Activated naive CD4-positive, alpha-beta T cell treated with anti-CD3 and anti-CD28 coated beads for 36 hours (primary cell): Measurements from ENCODE around the gene TRPV2. TPM values are rescaled to one million over a fixed set of nuclear protein-coding genes. Genes with fewer than 3 reads are reported as not detected.

Experiments used
- CTCF ChIA-PET: fragments of 350-600 bp; sonication (Branson Sonifier 250); formaldehyde crosslinking; loops from one replicate; lab custom pipeline; 2021; ENCODE audit warnings: antibody characterized with exemption; lab: Charles Lee
- DNase-seq: peaks from one replicate; pipeline ENCODE4 v3.0.0-alpha.2; 2020
- H3K27ac Mint-ChIP-seq: one replicate; pipeline ENCODE4 v1.8.0; 2021; ENCODE audit warnings: mild to moderate bottlenecking, mixed read lengths
- H3K27me3 Mint-ChIP-seq: one replicate; pipeline ENCODE4 v1.8.0; 2021; ENCODE audit warnings: low read depth, mixed read lengths
- H3K36me3 Mint-ChIP-seq: one replicate; pipeline ENCODE4 v1.8.0; 2021; ENCODE audit warnings: low read depth, mixed read lengths
- H3K4me1 Mint-ChIP-seq: one replicate; pipeline ENCODE4 v1.8.0; 2021; ENCODE audit warnings: low read depth, mixed read lengths
- H3K4me3 Mint-ChIP-seq: one replicate; pipeline ENCODE4 v1.8.0; 2021; ENCODE audit warnings: mild to moderate bottlenecking, moderate library complexity, mixed read lengths
- H3K9me3 Mint-ChIP-seq: one replicate; pipeline ENCODE4 v1.8.0; 2021; ENCODE audit warnings: mixed read lengths
- intact Hi-C: fragments of 100-400 bp; cut with micrococcal nuclease; formaldehyde crosslinking; loops from one replicate; pipeline ENCODE4 v1.15.1; 2023
- total RNA-seq, 2 experiments: library from RNA; stranded (reverse); gene quantifications; one replicate each; pipeline ENCODE4 v1.2.3, GENCODE V29; 2021

The TRPV2 gene
- total RNA-seq, 2 experiments from 2014 or later: 23.7 to 24.8 TPM

DNA sequence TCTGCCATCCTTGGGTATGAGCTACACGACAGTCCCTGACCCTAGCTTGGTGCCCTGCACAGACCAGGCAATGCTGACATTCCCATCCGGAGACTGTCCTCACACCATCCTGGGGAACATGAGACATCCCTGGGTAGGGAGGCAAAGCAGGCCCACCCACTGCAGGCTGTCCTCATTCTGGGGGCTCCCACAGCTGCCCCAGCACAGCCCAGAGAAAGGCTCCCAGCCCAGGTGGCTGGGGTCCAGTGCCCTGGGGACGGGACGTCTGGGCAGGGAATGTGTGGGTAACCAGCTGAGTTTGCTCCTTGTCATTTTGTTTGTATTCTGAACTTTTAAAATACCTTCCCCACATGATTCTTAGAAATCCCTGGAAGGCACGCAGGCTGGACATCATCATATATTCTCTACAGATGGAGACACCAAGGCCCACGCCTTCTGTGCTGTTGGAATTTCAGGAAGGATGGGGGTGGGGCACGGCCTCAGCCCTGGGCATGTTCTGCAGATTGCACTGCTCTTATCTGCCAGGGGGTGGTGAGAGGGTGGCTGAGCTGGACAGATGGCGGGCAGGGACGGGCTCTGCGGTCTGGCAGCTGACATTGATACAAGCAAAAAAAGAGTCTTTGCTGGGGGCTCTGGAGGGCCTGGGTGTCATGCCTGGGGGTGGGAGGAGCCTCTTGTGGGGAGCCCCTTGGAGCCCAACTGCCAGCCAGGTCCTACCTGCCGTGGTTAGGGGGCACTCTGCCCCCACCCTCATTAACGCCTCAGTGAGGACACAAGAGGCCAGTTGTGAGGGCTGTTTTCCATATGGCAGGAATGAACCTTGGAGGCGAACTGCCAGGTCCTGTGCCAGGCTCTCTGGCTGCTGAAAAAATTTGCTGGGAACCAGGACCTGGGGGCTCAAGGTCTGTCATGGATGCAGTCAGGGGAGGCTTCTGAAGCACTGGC, 48.3 kb downstream of the TRPV2 start:
- H3K4me3 Mint-ChIP-seq: no peak overlapping the region
- H3K9me3 Mint-ChIP-seq: no peaks in the 10 kb centered on the region
- no peaks in the 10 kb centered on the region for H3K27me3 Mint-ChIP-seq
- peaks cover 3% of the 10 kb centered on the region for H3K36me3 Mint-ChIP-seq
- no peak for DNase-seq
- CTCF ChIA-PET: interaction anchor here (1.4 kb wide), 1 partner anchor 58 kb away, joined by 4 read pairs; no protein-coding TSS in a partner anchor
- peaks cover 4% of the 10 kb centered on the region for H3K4me1 Mint-ChIP-seq
- H3K27ac Mint-ChIP-seq: no peak overlapping the region
- intact Hi-C loops: no loop called here

DNA sequence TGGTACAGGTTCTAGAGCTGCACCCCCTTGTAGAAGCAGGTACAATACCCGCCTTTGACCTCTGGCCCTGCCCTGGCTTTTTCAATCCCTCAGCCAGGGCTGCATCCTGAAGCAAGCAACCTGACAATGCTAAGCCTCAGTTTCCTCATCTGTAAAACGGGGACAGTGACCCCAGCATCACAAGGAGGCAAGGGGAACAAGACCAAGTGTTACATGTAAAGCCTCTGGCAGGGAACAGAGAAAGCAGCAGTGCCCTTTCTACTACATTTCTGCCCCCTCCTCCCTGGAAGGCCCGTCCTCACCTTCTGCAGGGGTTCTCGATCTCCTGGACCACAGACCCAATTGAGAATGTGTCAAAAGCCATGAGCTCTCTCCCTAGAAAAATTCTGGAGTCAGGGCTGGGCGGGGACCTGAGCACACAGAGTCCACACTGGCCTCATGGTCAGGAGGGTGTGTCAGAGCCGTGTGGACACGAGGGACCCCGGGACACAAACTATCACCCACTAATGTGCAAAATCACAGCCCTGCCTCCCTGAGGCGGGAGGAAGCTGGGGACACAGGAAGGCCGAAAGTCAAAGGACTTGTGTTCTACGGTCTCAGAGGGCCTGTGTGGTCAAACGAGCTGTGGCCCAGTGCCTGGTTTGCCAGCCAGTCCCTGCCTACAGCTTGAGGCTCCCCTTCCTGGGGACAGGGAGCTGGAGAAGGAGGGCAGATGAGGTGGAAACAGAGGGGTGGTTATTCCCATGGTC, 49.1 kb downstream of the TRPV2 start:
- CTCF ChIA-PET: interaction anchor here (1.0 kb wide), 1 partner anchor 57 kb away, joined by 5 read pairs; no protein-coding TSS in a partner anchor
- Mint-ChIP-seq H3K9me3 (no peaks in the 10 kb centered on the region), H3K27me3 (no peaks in the 10 kb centered on the region), H3K36me3 (peaks cover 3% of the 10 kb centered on the region), H3K4me1 (no peaks in the 10 kb centered on the region), H3K4me3 (no peak overlapping the region), H3K27ac (no peak overlapping the region)
- intact Hi-C loops: no loop called here
- DNase-seq: no peak

DNA sequence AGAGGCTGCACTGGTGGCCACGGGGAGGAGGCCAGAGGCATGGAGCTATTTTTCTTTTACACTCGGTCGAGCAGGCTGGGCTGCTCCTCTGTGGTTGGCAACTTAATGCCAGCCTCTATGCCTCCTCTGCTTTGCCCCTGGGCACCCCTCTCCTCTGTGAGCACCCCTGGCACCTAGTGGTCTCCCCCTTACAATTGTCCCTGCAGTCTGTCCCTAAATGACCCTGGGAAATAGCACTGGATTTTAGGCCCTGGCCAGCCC, 49.6 kb downstream of the TRPV2 start:
- H3K27ac Mint-ChIP-seq: no peak overlapping the region
- no peaks in the 10 kb centered on the region for H3K27me3 Mint-ChIP-seq
- no peaks in the 10 kb centered on the region for H3K9me3 Mint-ChIP-seq
- H3K4me3 Mint-ChIP-seq: no peak overlapping the region
- DNase-seq: no peak
- CTCF ChIA-PET: interaction anchor here (1.0 to 1.2 kb wide), 2 partner anchors 46 to 57 kb away, joined by 3 to 5 read pairs; no protein-coding TSS in a partner anchor
- intact Hi-C loops: no loop called here
- no peaks in the 10 kb centered on the region for H3K4me1 Mint-ChIP-seq
- peaks cover 3% of the 10 kb centered on the region for H3K36me3 Mint-ChIP-seq

GRCh38 chr17:16465861-16466338, 50.5 kb downstream of the TRPV2 start:
- CTCF ChIA-PET: interaction anchor here (0.6 to 1.4 kb wide), 4 partner anchors 12 to 56 kb away, joined by 3 to 5 read pairs (median 4); no protein-coding TSS in a partner anchor
- peaks cover 2% of the 10 kb centered on the region for H3K36me3 Mint-ChIP-seq
- DNase-seq: no peak
- no peaks in the 10 kb centered on the region for H3K4me1 Mint-ChIP-seq
- H3K9me3 Mint-ChIP-seq: no peaks in the 10 kb centered on the region
- H3K27me3 Mint-ChIP-seq: no peaks in the 10 kb centered on the region
- intact Hi-C loops: no loop called here
- H3K27ac Mint-ChIP-seq: no peak overlapping the region
- no peak overlapping the region for H3K4me3 Mint-ChIP-seq

DNA sequence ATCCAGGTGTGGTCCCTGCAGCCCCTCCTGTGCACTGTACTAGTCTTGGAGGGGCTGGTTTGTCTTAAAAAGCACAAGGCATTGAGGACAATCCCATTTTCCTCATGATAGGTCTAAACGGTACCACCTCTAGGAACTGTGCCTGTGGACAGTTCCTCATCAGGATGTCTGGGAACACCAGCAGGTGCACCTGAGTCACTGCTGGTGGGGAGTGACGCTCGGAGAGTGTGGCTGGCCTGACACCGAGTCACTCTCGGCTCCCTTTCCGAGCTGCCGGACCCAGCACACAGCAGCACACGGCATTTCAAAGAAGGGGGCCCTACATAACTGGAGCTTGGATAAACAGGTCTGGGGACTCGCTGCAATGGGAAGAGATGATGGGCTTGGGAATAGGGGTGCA, 51.0 kb downstream of the TRPV2 start:
- Mint-ChIP-seq H3K27ac (no peak overlapping the region), H3K4me3 (no peak overlapping the region), H3K4me1 (no peaks in the 10 kb centered on the region), H3K27me3 (no peaks in the 10 kb centered on the region), H3K36me3 (peaks cover 2% of the 10 kb centered on the region), H3K9me3 (no peaks in the 10 kb centered on the region)
- no peak for DNase-seq
- CTCF ChIA-PET: interaction anchor here (1.4 kb wide), 1 partner anchor 13 kb away, joined by 3 read pairs; no protein-coding TSS in a partner anchor
- intact Hi-C loops: no loop called here

GRCh38 chr17:16467044-16467443, 51.7 kb downstream of the TRPV2 start:
- no peak overlapping the region for H3K27ac Mint-ChIP-seq

DNA sequence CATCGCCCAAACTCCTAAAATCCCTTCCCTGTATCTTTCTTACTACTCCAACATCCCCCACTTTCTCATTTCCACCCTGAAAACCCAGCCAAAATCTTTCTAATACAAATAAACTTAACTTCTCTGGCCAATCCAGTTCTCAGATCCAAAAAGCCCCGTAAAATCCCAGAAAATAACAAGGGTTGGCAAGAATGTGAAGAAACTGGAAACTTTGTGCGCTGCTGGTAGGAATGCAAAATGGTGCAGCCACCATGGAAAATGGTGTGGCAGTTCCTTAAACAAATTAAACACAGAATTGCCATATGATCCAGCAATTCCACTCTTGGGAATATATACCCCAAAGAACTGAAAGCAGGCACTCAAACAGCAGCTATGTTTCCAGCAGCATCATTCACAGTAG, 52.5 kb downstream of the TRPV2 start:
- Mint-ChIP-seq H3K27me3 (no peaks in the 10 kb centered on the region), H3K27ac (no peak overlapping the region), H3K36me3 (no peaks in the 10 kb centered on the region), H3K4me3 (no peak overlapping the region), H3K4me1 (no peaks in the 10 kb centered on the region), H3K9me3 (no peaks in the 10 kb centered on the region)
- intact Hi-C loops: no loop called here
- DNase-seq: no peak
- CTCF ChIA-PET: interaction anchor here (0.7 kb wide), 1 partner anchor 14 kb away, joined by 3 read pairs; no protein-coding TSS in a partner anchor

More at GRCh38 chr17:16467044-16467443, 51.7 kb downstream of the TRPV2 start:
- Mint-ChIP-seq H3K27me3 (no peaks in the 10 kb centered on the region), H3K36me3 (peaks cover 2% of the 10 kb centered on the region), H3K4me1 (no peaks in the 10 kb centered on the region), H3K9me3 (no peaks in the 10 kb centered on the region), H3K4me3 (no peak overlapping the region)
- CTCF ChIA-PET: interaction anchor here (0.6 to 1.4 kb wide), 3 partner anchors 14 to 559 kb away, joined by 3 read pairs; no protein-coding TSS in a partner anchor
- intact Hi-C loops: no loop called here
- no peak for DNase-seq

- no peaks in the 10 kb centered on the region for H3K9me3 Mint-ChIP-seq
- intact Hi-C loops: no loop called here
- CTCF ChIA-PET: no interaction called here
- no peaks in the 10 kb centered on the region for H3K36me3 Mint-ChIP-seq
- DNase-seq: no peak
- H3K4me3 Mint-ChIP-seq: no peak overlapping the region
- H3K27ac Mint-ChIP-seq: no peak overlapping the region
- no peaks in the 10 kb centered on the region for H3K27me3 Mint-ChIP-seq
- no peaks in the 10 kb centered on the region for H3K4me1 Mint-ChIP-seq
Observed at GRCh38 chr17:16468428-16468992, 53.1 kb downstream of the TRPV2 start.

DNA sequence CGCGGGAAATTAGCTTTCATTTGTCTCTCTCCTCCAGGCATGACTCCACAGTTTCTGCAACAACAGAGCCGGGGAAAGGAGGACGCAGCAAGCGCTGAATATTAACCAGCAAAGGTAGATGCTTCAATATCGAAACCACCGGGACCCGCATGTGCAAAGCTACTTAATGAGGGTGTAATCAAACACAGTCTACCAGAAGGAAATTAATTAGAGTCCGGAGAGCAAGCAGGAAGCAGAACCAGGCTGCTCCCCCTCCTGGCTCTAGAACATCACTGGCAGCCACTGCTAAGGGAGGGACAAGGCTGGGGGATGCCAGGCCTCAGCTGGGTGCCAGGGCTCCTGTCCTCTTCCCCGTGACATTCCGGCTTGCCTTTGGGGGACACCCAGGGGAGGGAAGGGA, 54.9 kb downstream of the TRPV2 start:
- H3K27ac Mint-ChIP-seq: no peak overlapping the region
- no peaks in the 10 kb centered on the region for H3K27me3 Mint-ChIP-seq
- no peaks in the 10 kb centered on the region for H3K4me1 Mint-ChIP-seq
- intact Hi-C loops: no loop called here
- no peak for DNase-seq
- H3K9me3 Mint-ChIP-seq: no peaks in the 10 kb centered on the region
- CTCF ChIA-PET: no interaction called here
- no peaks in the 10 kb centered on the region for H3K36me3 Mint-ChIP-seq
- H3K4me3 Mint-ChIP-seq: no peak overlapping the region

- Mint-ChIP-seq H3K27me3 (no peaks in the 10 kb centered on the region), H3K27ac (no peak overlapping the region), H3K4me1 (no peaks in the 10 kb centered on the region), H3K9me3 (no peaks in the 10 kb centered on the region), H3K4me3 (no peak overlapping the region), H3K36me3 (no peaks in the 10 kb centered on the region)
- intact Hi-C loops: no loop called here
- no peak for DNase-seq
- CTCF ChIA-PET: interaction anchor here (0.7 to 0.9 kb wide), 2 partner anchors 50 to 108 kb away, joined by 3 to 4 read pairs; no protein-coding TSS in a partner anchor
Observed at GRCh38 chr17:16471295-16471694, 55.9 kb downstream of the TRPV2 start.

GRCh38 chr17:16472539-16472938, 57.2 kb downstream of the TRPV2 start:
- H3K4me1 Mint-ChIP-seq: no peaks in the 10 kb centered on the region
- no peak overlapping the region for H3K27ac Mint-ChIP-seq
- H3K27me3 Mint-ChIP-seq: no peaks in the 10 kb centered on the region
- H3K36me3 Mint-ChIP-seq: no peaks in the 10 kb centered on the region
- intact Hi-C loops: no loop called here
- CTCF ChIA-PET: interaction anchor here (1.1 kb wide), 1 partner anchor 117 kb away, joined by 3 read pairs; no protein-coding TSS in a partner anchor
- no peak overlapping the region for H3K4me3 Mint-ChIP-seq
- no peaks in the 10 kb centered on the region for H3K9me3 Mint-ChIP-seq
- DNase-seq: no peak
